ENCODE measurements around the gene HADHA. TPM values are rescaled to one million over a fixed set of nuclear protein-coding genes. Genes with fewer than 3 reads are reported as not detected.

HADHA gene
- total and polyA plus RNA-seq, 2 experiments from 2014 or later: 154 to 223 TPM

GRCh38 chr2:26144031-26144430 is 100.4 kb downstream of the HADHA start:
- no peaks in the 10 kb centered on the region for H3K9me3 ChIP-seq (ENCODE audit: low read depth)
- no peak overlapping the region for H3K4me3 ChIP-seq
- H3K27ac ChIP-seq: no peak overlapping the region
- H3K27me3 ChIP-seq: peaks cover 9% of the 10 kb centered on the region
- no peak for DNase-seq (ENCODE audit: low read depth in 1 of 2, low spot score in 1 of 2)
- H3K4me1 ChIP-seq (ENCODE audit: low read depth): no peaks in the 10 kb centered on the region
- TF ChIP-seq, protein P1, sequence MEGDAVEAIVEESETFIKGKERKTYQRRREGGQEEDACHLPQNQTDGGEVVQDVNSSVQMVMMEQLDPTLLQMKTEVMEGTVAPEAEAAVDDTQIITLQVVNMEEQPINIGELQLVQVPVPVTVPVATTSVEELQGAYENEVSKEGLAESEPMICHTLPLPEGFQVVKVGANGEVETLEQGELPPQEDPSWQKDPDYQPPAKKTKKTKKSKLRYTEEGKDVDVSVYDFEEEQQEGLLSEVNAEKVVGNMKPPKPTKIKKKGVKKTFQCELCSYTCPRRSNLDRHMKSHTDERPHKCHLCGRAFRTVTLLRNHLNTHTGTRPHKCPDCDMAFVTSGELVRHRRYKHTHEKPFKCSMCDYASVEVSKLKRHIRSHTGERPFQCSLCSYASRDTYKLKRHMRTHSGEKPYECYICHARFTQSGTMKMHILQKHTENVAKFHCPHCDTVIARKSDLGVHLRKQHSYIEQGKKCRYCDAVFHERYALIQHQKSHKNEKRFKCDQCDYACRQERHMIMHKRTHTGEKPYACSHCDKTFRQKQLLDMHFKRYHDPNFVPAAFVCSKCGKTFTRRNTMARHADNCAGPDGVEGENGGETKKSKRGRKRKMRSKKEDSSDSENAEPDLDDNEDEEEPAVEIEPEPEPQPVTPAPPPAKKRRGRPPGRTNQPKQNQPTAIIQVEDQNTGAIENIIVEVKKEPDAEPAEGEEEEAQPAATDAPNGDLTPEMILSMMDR (IDR thresholded peaks at IDR 0.05; ENCODE audit: low read depth, low read length): no peak
- no peaks in the 10 kb centered on the region for H3K36me3 ChIP-seq

GRCh38 chr2:26141145-26141769 is 103.2 kb downstream of the HADHA start:
- Histone ChIP-seq H3K36me3 (no peaks in the 10 kb centered on the region), H3K4me3 (no peak overlapping the region), H3K27ac (no peak overlapping the region), H3K9me3 (ENCODE audit: low read depth) (no peaks in the 10 kb centered on the region), H3K27me3 (no peaks in the 10 kb centered on the region), H3K4me1 (ENCODE audit: low read depth) (no peaks in the 10 kb centered on the region)
- TF ChIP-seq, protein P1 (IDR thresholded peaks at IDR 0.05; ENCODE audit: low read depth, low read length): no peak
- no peak for DNase-seq (ENCODE audit: low read depth in 1 of 2, low spot score in 1 of 2)

Other genes with a start within 250 kb of the HADHA start
- 141 and 145 TPM in 2 replicates for gene RAB10, start 210.5 kb downstream of the HADHA start, total RNA-seq
- 75.9 and 92.7 TPM in 2 replicates for gene RAB10, start 210.5 kb downstream of the HADHA start, polyA plus RNA-seq
- gene GAREM2, start 71.5 kb downstream of the HADHA start, total RNA-seq: 1.2 and 1.6 TPM in 2 replicates
- gene GAREM2, start 71.5 kb downstream of the HADHA start, polyA plus RNA-seq: 0.84 and 2.8 TPM in 2 replicates
- 108 and 118 TPM in 2 replicates for gene HADHB, start 307 bp upstream of the HADHA start, total RNA-seq
- 189 and 229 TPM in 2 replicates for gene HADHB, start 307 bp upstream of the HADHA start, polyA plus RNA-seq
- 9.3 and 13.7 TPM in 2 replicates for gene SELENOI, start 101.5 kb upstream of the HADHA start, total RNA-seq
- 8.1 and 10.4 TPM in 2 replicates for gene SELENOI, start 101.5 kb upstream of the HADHA start, polyA plus RNA-seq
- 0.11 and 0.12 TPM in 2 replicates for gene ADGRF3, start 102.2 kb upstream of the HADHA start, total RNA-seq
- gene ADGRF3, start 102.2 kb upstream of the HADHA start, polyA plus RNA-seq: 0.33 and 0.56 TPM in 2 replicates
- gene DRC1, start 157.3 kb upstream of the HADHA start, total RNA-seq: not detected in 2 replicates
- gene DRC1, start 157.3 kb upstream of the HADHA start, polyA plus RNA-seq: not detected in 2 replicates
- 0.04 TPM in 1 of 2 replicates, not detected in the other for gene OTOF, start 233.5 kb upstream of the HADHA start, total RNA-seq
- gene OTOF, start 233.5 kb upstream of the HADHA start, polyA plus RNA-seq: 0.30 TPM in 1 of 2 replicates, not detected in the other